Mucosa of rectum (tissue), 2 donors: ENCODE data around the gene STXBP4.

Source experiments
- H3K27ac ChIP-seq, 2 donors: one replicate each; pipeline ENCODE4 v1.7.0; 2013; ENCODE audit warnings: inconsistent platforms in 2 of 2, low read depth in 2 of 2, low read length in 2 of 2
- H3K27me3 ChIP-seq, 2 donors: one replicate each; pipeline ENCODE4 v1.7.0; 2013; ENCODE audit warnings: low read length in 2 of 2; ENCODE audit not compliant: control insufficient read depth in 2 of 2, insufficient read depth in 2 of 2
- H3K36me3 ChIP-seq, 2 donors: one replicate each; pipeline ENCODE4 v1.7.0; 2013; ENCODE audit warnings: low read length in 2 of 2; ENCODE audit not compliant: control insufficient read depth in 2 of 2, insufficient read depth in 2 of 2
- H3K4me1 ChIP-seq, 2 donors: one replicate each; pipeline ENCODE4 v1.7.0; 2013; ENCODE audit warnings: low read length in 2 of 2, mild to moderate bottlenecking in 1 of 2; ENCODE audit not compliant: control insufficient read depth in 2 of 2, insufficient read depth in 2 of 2
- H3K4me3 ChIP-seq, 2 donors: one replicate each; pipeline ENCODE4 v1.7.0; 2013; ENCODE audit warnings: low read length in 2 of 2
- H3K9ac ChIP-seq, 2 donors: one replicate each; pipeline ENCODE4 v1.7.0; 2013; ENCODE audit warnings: low read length in 2 of 2, low read depth in 1 of 2, mild to moderate bottlenecking in 1 of 2
- H3K9me3 ChIP-seq, 2 donors: one replicate each; pipeline ENCODE4 v1.7.0; 2013; ENCODE audit warnings: low read length in 2 of 2; ENCODE audit not compliant: control insufficient read depth in 2 of 2
- donor health status: healthy.
- donor health status: Normal muscosa, but diverticular disease.

Gene STXBP4

GRCh38 chr17:54982399-54982798 is 13.8 kb downstream of the STXBP4 start:
- Histone ChIP-seq H3K4me3 (no peak overlapping the region), H3K36me3 (no peaks in the 10 kb centered on the region), H3K4me1 (no peaks in the 10 kb centered on the region), H3K27me3 (no peaks in the 10 kb centered on the region), H3K27ac (no peak overlapping the region), H3K9ac (no peak overlapping the region), H3K9me3 (no peaks in the 10 kb centered on the region)

- Histone ChIP-seq H3K4me3 (no peak overlapping the region), H3K27ac (no peak overlapping the region)
Observed at GRCh38 chr17:54983260-54983659, 14.7 kb downstream of the STXBP4 start.

GRCh38 chr17:54985476-54985875 is 16.9 kb downstream of the STXBP4 start:
- H3K4me1 ChIP-seq: no peaks in the 10 kb centered on the region
- no peak overlapping the region for H3K27ac ChIP-seq
- H3K36me3 ChIP-seq: no peaks in the 10 kb centered on the region
- H3K9ac ChIP-seq: no peak overlapping the region
- no peaks in the 10 kb centered on the region for H3K9me3 ChIP-seq
- no peaks in the 10 kb centered on the region for H3K27me3 ChIP-seq
- H3K4me3 ChIP-seq: no peak overlapping the region

More at GRCh38 chr17:54983260-54983659, 14.7 kb downstream of the STXBP4 start:
- H3K9ac ChIP-seq: no peak overlapping the region
- no peaks in the 10 kb centered on the region for H3K4me1 ChIP-seq
- no peaks in the 10 kb centered on the region for H3K36me3 ChIP-seq
- H3K27me3 ChIP-seq: no peaks in the 10 kb centered on the region
- no peaks in the 10 kb centered on the region for H3K9me3 ChIP-seq

GRCh38 chr17:54990118-54990517 is 21.6 kb downstream of the STXBP4 start:
- Histone ChIP-seq H3K9me3 (no peaks in the 10 kb centered on the region), H3K36me3 (no peaks in the 10 kb centered on the region), H3K27ac (no peak overlapping the region), H3K27me3 (no peaks in the 10 kb centered on the region), H3K4me1 (no peaks in the 10 kb centered on the region), H3K9ac (no peak overlapping the region), H3K4me3 (no peak overlapping the region)

GRCh38 chr17:54991567-54991966 is 23.0 kb downstream of the STXBP4 start:
- H3K9ac ChIP-seq: no peak overlapping the region
- no peak overlapping the region for H3K27ac ChIP-seq
- no peaks in the 10 kb centered on the region for H3K9me3 ChIP-seq
- no peaks in the 10 kb centered on the region for H3K27me3 ChIP-seq
- H3K4me1 ChIP-seq: no peaks in the 10 kb centered on the region
- no peaks in the 10 kb centered on the region for H3K36me3 ChIP-seq
- H3K4me3 ChIP-seq: no peak overlapping the region

GRCh38 chr17:54992797-54993639 is 24.5 kb downstream of the STXBP4 start:
- Histone ChIP-seq H3K36me3 (no peaks in the 10 kb centered on the region), H3K27ac (no peak overlapping the region), H3K9ac (no peak overlapping the region), H3K4me3 (no peak overlapping the region), H3K9me3 (no peaks in the 10 kb centered on the region), H3K27me3 (no peaks in the 10 kb centered on the region), H3K4me1 (no peaks in the 10 kb centered on the region)

- no peak overlapping the region for H3K27ac ChIP-seq
- no peak overlapping the region for H3K4me3 ChIP-seq
- H3K27me3 ChIP-seq: no peaks in the 10 kb centered on the region
- no peaks in the 10 kb centered on the region for H3K4me1 ChIP-seq
- no peaks in the 10 kb centered on the region for H3K9me3 ChIP-seq
- H3K9ac ChIP-seq: no peak overlapping the region
- no peaks in the 10 kb centered on the region for H3K36me3 ChIP-seq
Observed at GRCh38 chr17:54996441-54996840, 27.9 kb downstream of the STXBP4 start.

GRCh38 chr17:55002458-55002857 is 33.9 kb downstream of the STXBP4 start:
- Histone ChIP-seq H3K27me3 (no peaks in the 10 kb centered on the region), H3K27ac (no peak overlapping the region), H3K9me3 (no peaks in the 10 kb centered on the region), H3K4me1 (no peaks in the 10 kb centered on the region), H3K36me3 (no peaks in the 10 kb centered on the region), H3K4me3 (no peak overlapping the region), H3K9ac (no peak overlapping the region)

GRCh38 chr17:55004484-55004883 is 35.9 kb downstream of the STXBP4 start:
- Histone ChIP-seq H3K27me3 (no peaks in the 10 kb centered on the region), H3K36me3 (peaks cover 0 to 3% of the 10 kb centered on the region in 2 donors), H3K27ac (no peak overlapping the region), H3K4me3 (no peak overlapping the region), H3K9me3 (no peaks in the 10 kb centered on the region), H3K4me1 (no peaks in the 10 kb centered on the region), H3K9ac (no peak overlapping the region)

- Histone ChIP-seq H3K27ac (no peak overlapping the region), H3K9me3 (no peaks in the 10 kb centered on the region), H3K4me3 (no peak overlapping the region), H3K9ac (no peak overlapping the region), H3K36me3 (peaks cover 0 to 3% of the 10 kb centered on the region in 2 donors), H3K4me1 (no peaks in the 10 kb centered on the region), H3K27me3 (no peaks in the 10 kb centered on the region)
Observed at GRCh38 chr17:55005520-55005919, 37.0 kb downstream of the STXBP4 start.
